K562 (cell line): ENCODE data around the gene ZZZ3. TPM values are rescaled to one million over a fixed set of nuclear protein-coding genes. Genes with fewer than 3 reads are reported as not detected.
"Not testable (repeated sequence)": the region's sequence is repeated elsewhere in the genome, so short reads cannot be mapped to it uniquely, and the experiment has no call there.

ENCODE experiments used
- ATAC-seq: fragments of 200-7000 bp; cut with Tn5 transposase; 3 replicates; pipeline ENCODE4 v1.9.1; 2020; ENCODE audit warnings: moderate library complexity
- BruUV-seq: library from RNA; stranded (reverse); fragments of 400-500 nt; replicated peaks from 2 replicates; lab custom pipeline; 2021; lab: Mats Ljungman, UMichigan
- CTCF ChIA-PET: fragments of 300-600 bp; formaldehyde crosslinking; extraction: SDS; loops from one replicate; lab custom pipeline; 2021; ENCODE audit warnings: low intra/inter-chr PET ratio; lab: Yijun Ruan, JAX
- POLR2A ChIA-PET: fragments of 300-600, 350-650 bp; sonication (Branson Sonifier 250); formaldehyde crosslinking; extraction: SDS; loops from one replicate; lab custom pipeline; 2021; ENCODE audit warnings: antibody characterized with exemption, inconsistent platforms; lab: Yijun Ruan, JAX
- DNase-seq, 4 experiments: peaks; one replicate each; pipeline versions ENCODE4 v3.0.0 to v3.0.0-alpha.2; 2011 to 2018; ENCODE audit warnings: low spot score in 3 of 4, mixed read lengths in 3 of 4; ENCODE audit errors: extremely low read depth in 1 of 4
- FAIRE-seq: peaks from 2 replicates; lab custom pipeline; 2011; peaks lifted over from hg19 to GRCh38; lab: Jason Lieb, UNC
- H2AFZ ChIP-seq: 2 replicates; pipeline ENCODE4 v1.6.0; 2011; ENCODE audit warnings: low read depth, low read length, control low read depth, inconsistent platforms
- H3K27ac ChIP-seq: fragments of 200-600 bp; 3 replicates; pipeline ENCODE4 v1.8.0; 2011; ENCODE audit warnings: low read depth, mild to moderate bottlenecking, control low read depth, inconsistent platforms, low read length, moderate library complexity, mixed read lengths; ENCODE audit errors: extremely low read depth
- H3K27me3 ChIP-seq, 2 experiments: fragments of 300-600 bp in 1 of 2; 2 replicates in 1 of 2; 3 replicates in 1 of 2; pipeline versions ENCODE4 v1.6.0 to v1.8.0; 2011; ENCODE audit warnings: inconsistent platforms in 2 of 2, low read length in 2 of 2, mild to moderate bottlenecking in 1 of 2, mixed read lengths in 1 of 2, moderate library complexity in 1 of 2; ENCODE audit not compliant: control insufficient read depth in 2 of 2, insufficient read depth in 2 of 2
- H3K36me3 ChIP-seq: fragments of 300-600 bp; 3 replicates; pipeline ENCODE4 v1.8.0; 2011; ENCODE audit warnings: mild to moderate bottlenecking, low read length, inconsistent platforms; ENCODE audit not compliant: control insufficient read depth, insufficient read depth
- H3K4me1 ChIP-seq, 2 experiments: fragments of 200-600 bp in 1 of 2; replicated peaks in 1 of 2; 2 replicates in 1 of 2; 3 replicates in 1 of 2; pipeline versions ENCODE4 v1.5.1 to v1.8.0; 2011; ENCODE audit warnings: inconsistent platforms in 2 of 2, low read length in 2 of 2, mild to moderate bottlenecking in 1 of 2, mixed read lengths in 1 of 2, moderate library complexity in 1 of 2; ENCODE audit not compliant: control insufficient read depth in 2 of 2, insufficient read depth in 2 of 2
- H3K4me2 ChIP-seq: 2 replicates; pipeline ENCODE4 v1.6.1; 2011; ENCODE audit warnings: low read length, control low read depth, inconsistent platforms, mixed read lengths; ENCODE audit not compliant: insufficient read depth
- H3K4me3 ChIP-seq: fragments of 200-600 bp; sonication (generic), shearing (Covaris generic); 2 replicates; pipeline ENCODE4 v1.5.1; 2016; ENCODE audit warnings: control low read depth, inconsistent platforms
- H3K79me2 ChIP-seq: fragments of 200-600 bp; 3 replicates; pipeline ENCODE4 v1.8.0; 2011; ENCODE audit warnings: low read length, inconsistent platforms; ENCODE audit not compliant: control insufficient read depth, insufficient read depth
- H3K9ac ChIP-seq, 2 experiments: 2 replicates each; pipeline versions ENCODE4 v1.6.0 to v1.6.1; 2011; ENCODE audit warnings: low read depth in 2 of 2, low read length in 2 of 2, control low read depth in 1 of 2, inconsistent platforms in 1 of 2, mild to moderate bottlenecking in 1 of 2, mixed read lengths in 1 of 2; ENCODE audit not compliant: insufficient read depth in 1 of 2
- H3K9me1 ChIP-seq: one replicate; pipeline ENCODE4 v1.6.0; 2011; ENCODE audit warnings: inconsistent platforms, mild to moderate bottlenecking, low read length, moderate library complexity; ENCODE audit not compliant: control insufficient read depth, insufficient read depth
- H3K9me3 ChIP-seq: replicated peaks from 2 replicates; pipeline ENCODE4 v1.5.1; 2011; ENCODE audit warnings: low read depth, low read length, inconsistent platforms; ENCODE audit not compliant: control insufficient read depth, insufficient read depth
- H4K20me1 ChIP-seq: replicated peaks from 2 replicates; pipeline ENCODE4 v1.6.1; 2011; ENCODE audit warnings: low read length, inconsistent platforms, mixed read lengths; ENCODE audit not compliant: control insufficient read depth, insufficient read depth
- CREM ChIP-seq: IDR thresholded peaks from 2 replicates; pipeline ENCODE4 v1.6.1; 2014; ENCODE audit warnings: antibody characterized with exemption, low read depth
- EGR1 ChIP-seq: fragments of 450-650 bp; conservative IDR thresholded peaks from 2 replicates; pipeline ENCODE4 v1.6.1; 2017; ENCODE audit warnings: mild to moderate bottlenecking
- MEIS2 ChIP-seq: fragments of 450-650 bp; IDR thresholded peaks from 2 replicates; pipeline ENCODE4 v1.6.1; 2014; ENCODE audit warnings: mild to moderate bottlenecking; ENCODE audit not compliant: partially characterized antibody
- POLR2AphosphoS2 ChIP-seq: IDR thresholded peaks from 2 replicates; pipeline ENCODE4 v1.6.1; 2012; ENCODE audit warnings: low read length, improper control_type of control experiment
- RBM25 ChIP-seq: fragments of 200-400 bp; formaldehyde crosslinking; IDR thresholded peaks from 2 replicates; pipeline ENCODE4 v1.6.1; 2018; ENCODE audit warnings: low read length, low read depth, moderate library complexity; ENCODE audit not compliant: severe bottlenecking
- TEAD4 ChIP-seq, 2 experiments: sonication (generic) in 1 of 2; formaldehyde crosslinking in 1 of 2; IDR thresholded peaks; 2 replicates each; pipeline versions ENCODE4 v1.6.1 to v1.8.0; 2012 to 2022; ENCODE audit warnings: borderline replicate concordance in 1 of 2, inconsistent platforms in 1 of 2, low read length in 1 of 2, mild to moderate bottlenecking in 1 of 2, missing genetic modification reagents in 1 of 2
- ZNF146 ChIP-seq: IDR thresholded peaks from one replicate; pipeline ENCODE4 v1.6.1; 2018; ENCODE audit warnings: missing compliant biosample characterization; ENCODE audit not compliant: unreplicated experiment
- ZNF347 ChIP-seq: fragments of 450-650 bp; formaldehyde crosslinking; IDR thresholded peaks from 2 replicates; pipeline ENCODE4 v1.4.0; 2020; ENCODE audit warnings: low read depth, mild to moderate bottlenecking, moderate library complexity
- WGBS: fragments of 100-300 bp; shearing (Covaris generic); methylation state at CpG from one replicate; pipeline ENCODE4 v1.1.6; 2016; ENCODE audit warnings: low coverage, mixed read lengths; ENCODE audit not compliant: insufficient coverage; ENCODE audit errors: missing lambda C conversion rate; 5-methylcytosine and 5-hydroxymethylcytosine counted together
- in situ Hi-C: fragments of 300-500 bp; cut with MboI; formaldehyde crosslinking; loops from 4 replicates; pipeline ENCODE4 v1.15.0; 2018; ENCODE audit warnings: inconsistent platforms, mixed read lengths
- intact Hi-C: fragments of 100-400 bp; cut with micrococcal nuclease; formaldehyde crosslinking; loops from 2 replicates; pipeline ENCODE4 v1.14.2; 2022
- polyA plus RNA-seq, 8 experiments: library from polyadenylated mRNA; depleted of rRNA in 4 of 8; stranded (reverse) in 5 of 8; unstranded in 3 of 8; fragments of >200 nt; fragmentation: Nextera tagmentation in 2 of 8; fragmentation: Illumina TruSeq in 1 of 8; extraction: Ambion mirVana in 2 of 8; extraction: Trizol in 1 of 8; gene quantifications; 2 replicates each; pipeline versions ENCODE4 v1.2.1 to v1.2.3, GENCODE V29; 2011 to 2014; ENCODE audit warnings: inconsistent platforms in 1 of 8, missing spikeins in 1 of 8
- total RNA-seq, 7 experiments: library from RNA; depleted of rRNA in 6 of 7; stranded (reverse); fragments of >200 nt in 6 of 7; fragmentation: Illumina TruSeq in 2 of 7; extraction: Trizol in 2 of 7; gene quantifications; 2 replicates each; pipeline versions ENCODE4 v1.2.1 to v1.2.3, GENCODE V29; 2011 to 2021; ENCODE audit warnings: low replicate concordance in 1 of 7

ZZZ3 gene
- total and polyA plus RNA-seq, 9 of the 15 experiments (the other 6 are each of a cell fraction or from before 2014, with no cell fraction given): 13.9 to 64.0 (median 36.7) TPM

DNA sequence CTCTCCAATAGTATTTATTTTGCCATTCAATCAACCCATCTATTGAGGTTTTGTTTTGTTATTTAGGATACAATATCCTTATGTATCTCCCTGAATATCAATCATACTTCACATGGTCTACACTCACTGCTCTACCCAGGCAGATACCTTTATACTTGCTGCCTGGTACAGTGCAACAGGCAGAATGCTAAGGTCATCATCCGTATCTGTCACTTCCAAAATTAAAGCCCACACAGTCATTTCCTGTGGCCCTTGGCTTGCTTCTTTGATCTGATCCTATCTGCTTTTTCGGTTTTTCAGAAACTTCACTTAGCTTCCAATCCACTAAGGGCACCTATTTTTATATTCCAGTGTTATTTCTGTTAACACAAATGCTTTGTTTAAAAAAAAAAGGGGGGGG is 22.3 kb upstream of the ZZZ3 start (continued):
- TF ChIP-seq POLR2AphosphoS2: no peak
- 0 out of 2 replicates have a peak, but pooled peaks have one; percentile 45 for TF ChIP-seq TEAD4 (IDR thresholded peaks at IDR 0.05; ENCODE audit: low read length)
- TF ChIP-seq TEAD4 (CRISPR knock-in tag; IDR thresholded peaks at IDR 0.05; ENCODE audit: borderline replicate concordance): no peak
- TF ChIP-seq CREM: peak; percentile 64
- TF ChIP-seq MEIS2: peak; percentile 63
- no peak for TF ChIP-seq ZNF347 (CRISPR knock-in tag)
- TF ChIP-seq EGR1: peak; percentile 32; the same call in 1 of the 2 replicates
- TF ChIP-seq, all 486 proteins: peak for 34

DNA sequence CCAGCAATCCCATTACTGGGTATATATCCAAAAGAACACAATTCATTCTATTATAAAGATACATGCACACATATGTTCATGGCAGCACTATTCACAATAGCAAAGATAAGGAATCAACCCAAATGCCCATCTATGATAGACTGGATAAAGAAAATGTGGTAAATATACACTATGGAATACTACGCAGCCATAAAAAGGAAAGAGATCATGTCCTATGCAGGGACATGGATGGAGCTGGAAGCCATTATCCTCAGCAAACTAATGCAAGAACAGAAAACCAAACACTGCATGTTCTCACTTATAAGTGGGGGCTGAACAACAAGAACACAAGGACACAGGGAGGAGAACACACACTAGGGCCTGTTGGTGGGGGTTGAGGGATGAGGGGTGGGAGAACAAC is 17.2 kb upstream of the ZZZ3 start:
- intact Hi-C loops, H3K4me1 ChIP-seq, H3K4me3 ChIP-seq, H3K4me2 ChIP-seq, BruUV-seq, H3K79me2 ChIP-seq, ATAC-seq, H4K20me1 ChIP-seq, FAIRE-seq, H3K9me3 ChIP-seq, H3K27ac ChIP-seq, CTCF ChIA-PET, POLR2A ChIA-PET, DNase-seq, H2AFZ ChIP-seq, H3K9me1 ChIP-seq, H3K9ac ChIP-seq, H3K27me3 ChIP-seq: not testable (repeated sequence)
- 100% methylated on average over 1 of the region's 1 CpG for WGBS
- in situ Hi-C loops: loop anchor here (10.0 kb wide), 1 partner anchor 205 kb away; no protein-coding TSS in a partner anchor
- TF ChIP-seq RBM25 (peak; percentile 20), ZNF146 (CRISPR knock-in tag) (peak; percentile 88)
- peaks cover 14% of the 10 kb centered on the region; the same call in 1 of the 3 replicates for H3K36me3 ChIP-seq
